Testis (tissue), 2 donors: ENCODE measurements around the gene NEK11.

Experiments
- POLR2A ChIP-seq: fragments of 450-650 bp; IDR thresholded peaks from one replicate; pipeline ENCODE4 v1.6.1; 2017; ENCODE audit warnings: antibody characterized with exemption, mild to moderate bottlenecking, moderate library complexity
- TF ChIP-seq, protein P1 (sequence below), 3 experiments: fragments of 450-650 bp in 2 of 3; fragments of 200-600 bp in 1 of 3; sonication (generic) in 1 of 3; IDR thresholded peaks; one replicate each; pipeline ENCODE4 v1.5.1; 2016 to 2019; ENCODE audit warnings: antibody characterized with exemption in 3 of 3, mild to moderate bottlenecking in 2 of 3, moderate library complexity in 1 of 3

DNA sequence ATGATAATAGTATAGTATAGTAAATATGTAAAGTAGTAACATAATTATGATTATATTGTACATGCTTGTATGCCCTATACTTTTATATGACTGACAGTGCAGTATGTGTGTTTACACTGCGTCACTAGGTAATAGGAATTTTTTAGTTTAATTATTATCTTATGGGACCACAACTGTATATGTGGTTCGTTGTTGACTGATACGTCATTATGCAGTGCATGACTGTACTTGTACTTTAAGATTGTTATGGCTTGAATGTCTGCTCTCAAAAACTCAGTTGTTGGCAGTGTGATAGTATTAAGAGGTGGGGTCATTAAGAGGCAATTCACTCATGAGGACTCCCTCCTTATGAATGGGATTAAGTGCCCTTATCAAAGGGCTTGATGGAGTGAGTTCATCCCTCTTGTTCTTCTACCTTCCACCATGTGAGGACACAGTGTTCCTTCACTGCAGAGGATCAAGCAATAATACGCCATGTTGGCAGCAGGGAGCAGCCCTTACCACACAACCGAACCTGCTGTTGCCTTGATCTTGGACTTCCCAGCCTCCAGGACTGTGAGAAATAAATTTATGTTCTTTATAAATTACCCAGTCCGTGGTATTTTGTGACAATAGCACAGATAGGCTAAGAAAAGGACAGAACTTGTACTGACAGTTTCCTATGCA is 152.2 kb downstream of the NEK11 start:
- TF ChIP-seq, protein P1, sequence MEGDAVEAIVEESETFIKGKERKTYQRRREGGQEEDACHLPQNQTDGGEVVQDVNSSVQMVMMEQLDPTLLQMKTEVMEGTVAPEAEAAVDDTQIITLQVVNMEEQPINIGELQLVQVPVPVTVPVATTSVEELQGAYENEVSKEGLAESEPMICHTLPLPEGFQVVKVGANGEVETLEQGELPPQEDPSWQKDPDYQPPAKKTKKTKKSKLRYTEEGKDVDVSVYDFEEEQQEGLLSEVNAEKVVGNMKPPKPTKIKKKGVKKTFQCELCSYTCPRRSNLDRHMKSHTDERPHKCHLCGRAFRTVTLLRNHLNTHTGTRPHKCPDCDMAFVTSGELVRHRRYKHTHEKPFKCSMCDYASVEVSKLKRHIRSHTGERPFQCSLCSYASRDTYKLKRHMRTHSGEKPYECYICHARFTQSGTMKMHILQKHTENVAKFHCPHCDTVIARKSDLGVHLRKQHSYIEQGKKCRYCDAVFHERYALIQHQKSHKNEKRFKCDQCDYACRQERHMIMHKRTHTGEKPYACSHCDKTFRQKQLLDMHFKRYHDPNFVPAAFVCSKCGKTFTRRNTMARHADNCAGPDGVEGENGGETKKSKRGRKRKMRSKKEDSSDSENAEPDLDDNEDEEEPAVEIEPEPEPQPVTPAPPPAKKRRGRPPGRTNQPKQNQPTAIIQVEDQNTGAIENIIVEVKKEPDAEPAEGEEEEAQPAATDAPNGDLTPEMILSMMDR (IDR thresholded peaks at IDR 0.05) = no peak
- TF ChIP-seq POLR2A = no peak
